Lung (tissue), 12 donors: Measurements from ENCODE around the gene GCK. TPM values are rescaled to one million over a fixed set of nuclear protein-coding genes. Genes with fewer than 3 reads are reported as not detected.

Experiments used
- ATAC-seq: fragments of 200-7000 bp; cut with Tn5 transposase; one replicate; pipeline ENCODE4 v1.9.1; 2020; ENCODE audit warnings: moderate number of reproducible peaks; ENCODE audit not compliant: insufficient read depth, low FRiP score
- DNase-seq, 3 donors: peaks; one replicate each; pipeline ENCODE4 v3.0.0-alpha.2; 2013 to 2017
- H3K27ac ChIP-seq, 2 donors: one replicate each; pipeline ENCODE4 v1.5.1; 2013; ENCODE audit warnings: mild to moderate bottlenecking in 2 of 2, moderate library complexity in 2 of 2, control low read depth in 1 of 2, inconsistent platforms in 1 of 2, low read depth in 1 of 2, low read length in 1 of 2
- H3K27me3 ChIP-seq, 3 donors: one replicate each; pipeline ENCODE4 v1.5.1; 2013; ENCODE audit warnings: low read length in 2 of 3; ENCODE audit not compliant: control insufficient read depth in 3 of 3, insufficient read depth in 3 of 3
- H3K36me3 ChIP-seq, 4 donors: one replicate each; pipeline ENCODE4 v1.5.1; 2013; ENCODE audit warnings: low read length in 4 of 4, mild to moderate bottlenecking in 1 of 4, moderate library complexity in 1 of 4; ENCODE audit not compliant: control insufficient read depth in 4 of 4, insufficient read depth in 4 of 4
- H3K4me1 ChIP-seq, 5 donors: one replicate each; pipeline ENCODE4 v1.5.1; 2013; ENCODE audit warnings: low read length in 5 of 5, mild to moderate bottlenecking in 2 of 5, moderate library complexity in 1 of 5; ENCODE audit not compliant: control insufficient read depth in 5 of 5, insufficient read depth in 5 of 5
- H3K4me3 ChIP-seq: one replicate; pipeline ENCODE4 v1.5.1; 2013; ENCODE audit warnings: mild to moderate bottlenecking, control low read depth, moderate library complexity
- H3K9ac ChIP-seq, 2 donors: one replicate each; pipeline ENCODE4 v1.5.1; 2013; ENCODE audit warnings: low read length in 2 of 2, control low read depth in 1 of 2; ENCODE audit not compliant: insufficient read depth in 1 of 2
- H3K9me3 ChIP-seq, 4 donors: one replicate each; pipeline ENCODE4 v1.5.1; 2013; ENCODE audit warnings: low read length in 3 of 4, mild to moderate bottlenecking in 1 of 4, moderate library complexity in 1 of 4; ENCODE audit not compliant: control insufficient read depth in 4 of 4, insufficient read depth in 3 of 4
- WGBS, 2 donors: extraction: QIAGEN DNeasy Blood & Tissue Kit; methylation state at CpG; one replicate each; pipeline ENCODE4 v1.1.7; 2013; 5-methylcytosine and 5-hydroxymethylcytosine counted together
- polyA plus RNA-seq, 2 donors: library from polyadenylated mRNA; stranded (reverse); fragments of 200-250 nt; gene quantifications; one replicate each; pipeline ENCODE4 v1.2.1, GENCODE V29; 2013
- total RNA-seq, 2 donors: library from RNA; depleted of rRNA in 1 of 2; stranded (reverse); fragments of >200 nt in 1 of 2; gene quantifications; one replicate each; pipeline ENCODE4 v1.2.1, GENCODE V29; 2014 to 2021
- TF ChIP-seq, protein P1 (sequence below): IDR thresholded peaks from 2 replicates; pipeline ENCODE4 v1.5.1; 2012; ENCODE audit warnings: mild to moderate bottlenecking; ENCODE audit errors: control extremely low read depth, extremely low read depth
- donor health status: control.
- donor health status: control.
- donor health status: Bipolar disorder and iron deficiency.
- donor health status: healthy.
- donor health status: DM: yes; HTN: yes; CAD: no.

The GCK gene
- total and polyA plus RNA-seq, 4 donors: 0.25 to 1.1 (median 0.43) TPM

DNA sequence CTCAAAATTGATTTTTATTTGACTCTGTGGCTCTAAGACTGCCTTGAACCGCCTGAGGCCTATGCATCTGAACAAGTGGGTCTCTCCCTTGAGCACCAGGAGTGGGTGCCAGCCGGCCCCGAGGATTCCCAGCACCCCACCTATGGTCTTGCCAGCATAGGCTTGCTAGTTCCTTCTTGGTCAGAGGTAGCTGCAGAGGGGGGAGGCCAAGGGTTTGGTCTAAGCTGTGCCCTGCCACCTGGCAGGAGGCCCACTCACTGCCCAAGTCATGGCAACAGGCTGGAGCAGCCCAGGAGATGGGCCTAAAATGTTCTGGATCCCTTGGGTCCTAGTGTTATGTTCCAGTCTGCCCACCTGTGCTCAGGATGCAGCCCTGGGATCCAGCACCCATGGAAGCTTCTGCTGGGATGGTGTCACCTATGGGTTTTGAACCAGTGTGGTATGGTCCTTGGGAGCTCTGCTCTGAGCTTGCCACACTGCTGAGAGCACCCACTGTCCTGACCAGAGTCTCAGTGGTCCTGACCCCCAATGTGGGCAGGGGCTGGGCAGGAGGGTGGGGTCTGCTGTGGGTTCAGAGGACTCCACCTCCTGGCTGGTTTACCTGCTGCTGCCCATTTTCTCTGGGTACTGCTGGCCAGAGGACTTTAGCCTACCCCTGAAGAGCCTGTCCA lies 24.1 kb upstream of the GCK start:
- Histone ChIP-seq H3K27ac (no peak overlapping the region), H3K9ac (no peak overlapping the region), H3K9me3 (peaks cover 0 to 1% (median 0%) of the 10 kb centered on the region in 4 donors), H3K4me1 (peaks cover 0 to 7% (median 0%) of the 10 kb centered on the region in 5 donors), H3K4me3 (no peak overlapping the region), H3K36me3 (peaks cover 13 to 47% (median 22%) of the 10 kb centered on the region in 4 donors), H3K27me3 (no peaks in the 10 kb centered on the region)
- TF ChIP-seq, protein P1, sequence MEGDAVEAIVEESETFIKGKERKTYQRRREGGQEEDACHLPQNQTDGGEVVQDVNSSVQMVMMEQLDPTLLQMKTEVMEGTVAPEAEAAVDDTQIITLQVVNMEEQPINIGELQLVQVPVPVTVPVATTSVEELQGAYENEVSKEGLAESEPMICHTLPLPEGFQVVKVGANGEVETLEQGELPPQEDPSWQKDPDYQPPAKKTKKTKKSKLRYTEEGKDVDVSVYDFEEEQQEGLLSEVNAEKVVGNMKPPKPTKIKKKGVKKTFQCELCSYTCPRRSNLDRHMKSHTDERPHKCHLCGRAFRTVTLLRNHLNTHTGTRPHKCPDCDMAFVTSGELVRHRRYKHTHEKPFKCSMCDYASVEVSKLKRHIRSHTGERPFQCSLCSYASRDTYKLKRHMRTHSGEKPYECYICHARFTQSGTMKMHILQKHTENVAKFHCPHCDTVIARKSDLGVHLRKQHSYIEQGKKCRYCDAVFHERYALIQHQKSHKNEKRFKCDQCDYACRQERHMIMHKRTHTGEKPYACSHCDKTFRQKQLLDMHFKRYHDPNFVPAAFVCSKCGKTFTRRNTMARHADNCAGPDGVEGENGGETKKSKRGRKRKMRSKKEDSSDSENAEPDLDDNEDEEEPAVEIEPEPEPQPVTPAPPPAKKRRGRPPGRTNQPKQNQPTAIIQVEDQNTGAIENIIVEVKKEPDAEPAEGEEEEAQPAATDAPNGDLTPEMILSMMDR: no peak
- ATAC-seq (no peak), DNase-seq (no peak)
- WGBS, 2 donors: 92 to 100% methylated on average over 3 of the region's 3 CpGs

DNA sequence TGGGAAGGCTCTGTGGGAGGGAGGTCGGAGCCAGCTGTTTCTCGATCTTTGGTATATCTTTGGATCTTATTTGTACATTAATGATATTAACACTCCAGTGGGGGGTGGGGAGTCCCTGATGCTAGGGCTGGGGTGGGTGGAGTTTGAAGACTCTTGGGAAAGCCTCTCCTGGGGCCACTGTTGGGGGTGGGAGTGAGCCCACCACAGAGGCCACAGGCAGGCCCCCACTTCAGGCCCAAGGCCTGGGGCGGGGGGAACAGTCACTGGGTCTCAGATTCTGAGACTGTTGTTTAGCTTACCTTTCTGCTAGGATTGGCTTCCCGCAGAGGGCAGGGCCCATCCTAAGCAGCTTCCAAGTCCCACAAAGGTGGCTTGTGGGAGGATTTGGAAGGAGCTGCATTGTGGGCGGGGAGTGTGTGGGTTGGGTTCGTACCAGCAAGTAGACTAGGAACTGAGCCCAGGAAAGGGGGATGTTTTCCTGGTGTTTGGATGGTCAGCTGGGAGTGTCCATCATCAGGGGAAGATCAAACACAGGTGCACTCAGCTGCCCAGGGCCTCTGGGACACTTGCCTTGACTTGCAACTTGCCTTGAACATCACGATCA lies 23.4 kb upstream of the GCK start:
- peaks cover 17 to 52% (median 23%) of the 10 kb centered on the region in 4 donors for H3K36me3 ChIP-seq
- no peaks in the 10 kb centered on the region for H3K9me3 ChIP-seq
- TF ChIP-seq, protein P1: no peak
- no peak overlapping the region for H3K4me3 ChIP-seq
- 88 to 94% methylated on average over 7 of the region's 7 CpGs for WGBS, 2 donors
- H3K9ac ChIP-seq: no peak overlapping the region
- H3K27me3 ChIP-seq: no peaks in the 10 kb centered on the region
- ATAC-seq (no peak), DNase-seq (no peak)
- peaks cover 0 to 7% (median 0%) of the 10 kb centered on the region in 5 donors for H3K4me1 ChIP-seq
- no peak overlapping the region for H3K27ac ChIP-seq

DNA sequence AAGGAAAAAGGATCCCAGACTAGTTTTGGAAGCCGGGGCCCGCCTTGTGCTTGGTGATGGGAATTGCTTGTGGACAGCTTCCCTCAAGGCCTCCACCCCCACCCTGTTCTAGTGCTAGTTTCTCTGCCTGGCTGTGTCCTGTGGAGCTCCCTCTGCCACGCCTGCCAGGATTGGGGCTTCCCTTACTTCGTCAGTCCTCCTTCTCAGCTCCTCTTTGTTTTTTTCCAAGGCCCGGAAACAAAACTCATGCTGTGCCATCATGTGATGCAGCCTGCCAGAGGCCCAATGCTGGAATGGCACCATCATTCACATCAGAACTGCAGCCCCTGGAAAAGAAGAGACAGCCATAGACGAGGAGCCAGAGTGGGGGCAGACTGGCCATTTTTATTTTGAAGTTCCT lies 22.8 kb upstream of the GCK start:
- Histone ChIP-seq H3K4me3 (no peak overlapping the region), H3K9ac (no peak overlapping the region), H3K36me3 (peaks cover 23 to 55% (median 27%) of the 10 kb centered on the region in 4 donors), H3K4me1 (peaks cover 0 to 3% (median 0%) of the 10 kb centered on the region in 5 donors), H3K27me3 (no peaks in the 10 kb centered on the region), H3K27ac (no peak overlapping the region), H3K9me3 (no peaks in the 10 kb centered on the region)
- ATAC-seq (no peak), DNase-seq (no peak)
- WGBS, 2 donors: 93 to 94% methylated on average over 6 of the region's 6 CpGs
- TF ChIP-seq, protein P1: no peak
